NT2/D1 (cell line): ENCODE results near the gene INPP4B.

Experiments used
- DNase-seq: peaks from one replicate; pipeline ENCODE4 v3.0.0-alpha.2; 2011; ENCODE audit warnings: low read depth, low spot score
- H3K27me3 ChIP-seq: 2 replicates; pipeline ENCODE4 v1.6.0; 2011; ENCODE audit warnings: mild to moderate bottlenecking; ENCODE audit not compliant: insufficient read length, insufficient read depth
- H3K36me3 ChIP-seq: 2 replicates; pipeline ENCODE4 v1.6.1; 2011; ENCODE audit warnings: mild to moderate bottlenecking, low read length, mixed read lengths; ENCODE audit not compliant: insufficient read depth, insufficient read length
- H3K4me1 ChIP-seq: 2 replicates; pipeline ENCODE4 v1.5.1; 2011; ENCODE audit not compliant: insufficient read depth, insufficient read length
- H3K4me3 ChIP-seq: 2 replicates; pipeline ENCODE4 v1.5.1; 2011; ENCODE audit warnings: low read depth; ENCODE audit not compliant: insufficient read length
- H3K9ac ChIP-seq: 2 replicates; pipeline ENCODE4 v1.6.0; 2011; ENCODE audit warnings: low read depth; ENCODE audit not compliant: insufficient read length
- H3K9me3 ChIP-seq: 2 replicates; pipeline ENCODE4 v1.5.1; 2011; ENCODE audit warnings: mild to moderate bottlenecking, low read length; ENCODE audit not compliant: insufficient read depth
- SUZ12 ChIP-seq: IDR thresholded peaks from 2 replicates; pipeline ENCODE4 v1.6.1; 2011; ENCODE audit not compliant: insufficient read length, insufficient read depth; ENCODE audit errors: extremely low read depth
- YY1 ChIP-seq: IDR thresholded peaks from 2 replicates; pipeline ENCODE4 v1.6.1; 2011; ENCODE audit not compliant: insufficient read length, insufficient read depth
- ZNF274 ChIP-seq: IDR thresholded peaks from 2 replicates; pipeline ENCODE4 v1.6.1; 2011; ENCODE audit warnings: mild to moderate bottlenecking, low read depth, low read length

The INPP4B gene

GRCh38 chr4:142582340-142582739 lies 263.8 kb downstream of the INPP4B start:
- Histone ChIP-seq H3K27me3 (no peaks in the 10 kb centered on the region), H3K9me3 (no peaks in the 10 kb centered on the region), H3K4me1 (no peaks in the 10 kb centered on the region), H3K4me3 (no peak overlapping the region), H3K9ac (no peak overlapping the region), H3K36me3 (no peaks in the 10 kb centered on the region)
- TF ChIP-seq YY1 = no peak
- TF ChIP-seq SUZ12 = no peak
- no peak for TF ChIP-seq ZNF274
- DNase-seq = no peak

DNA sequence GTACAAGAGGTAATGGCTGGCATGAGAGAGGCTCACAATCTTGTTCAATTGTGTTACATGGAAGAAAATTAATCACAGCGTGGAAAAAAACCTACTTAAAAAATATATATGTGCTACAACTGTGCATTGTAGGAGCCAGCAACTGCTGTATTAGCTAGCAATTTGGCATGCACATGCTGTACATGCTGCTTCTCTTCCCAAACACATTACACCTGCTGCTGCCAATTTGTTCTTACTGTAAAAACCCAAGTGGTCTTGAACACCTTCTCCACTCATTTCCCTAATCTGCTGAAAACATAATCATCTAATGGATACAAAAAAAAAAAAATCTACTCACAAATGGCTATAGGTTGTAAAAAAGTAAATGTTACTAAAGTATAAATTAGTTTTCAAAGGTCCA lies 264.2 kb downstream of the INPP4B start:
- Histone ChIP-seq H3K9ac (no peak overlapping the region), H3K4me1 (no peaks in the 10 kb centered on the region), H3K36me3 (no peaks in the 10 kb centered on the region), H3K4me3 (no peak overlapping the region), H3K9me3 (no peaks in the 10 kb centered on the region), H3K27me3 (no peaks in the 10 kb centered on the region)
- TF ChIP-seq SUZ12 (no peak), YY1 (no peak), ZNF274 (no peak)
- DNase-seq = no peak

DNA sequence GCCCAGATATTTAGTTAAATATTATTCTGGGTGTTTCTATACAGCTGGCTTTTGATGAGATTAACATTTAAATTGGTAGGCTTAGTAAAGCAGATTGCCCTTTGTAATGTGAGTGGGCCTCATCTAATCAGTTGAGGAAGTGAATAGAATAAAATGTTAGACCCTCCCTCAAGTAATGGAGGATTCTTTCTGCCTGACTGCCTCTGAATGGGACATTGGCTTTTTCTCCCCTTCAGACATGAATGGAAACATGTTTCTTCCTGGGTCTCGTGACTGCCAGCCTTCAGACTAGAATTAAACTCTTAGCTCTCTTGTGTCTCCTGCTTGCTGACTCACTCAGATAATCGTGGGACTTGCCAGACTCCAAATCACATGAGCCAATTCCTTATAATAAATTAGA lies 266.7 kb downstream of the INPP4B start:
- no peak overlapping the region for H3K4me3 ChIP-seq
- no peaks in the 10 kb centered on the region for H3K4me1 ChIP-seq
- no peaks in the 10 kb centered on the region for H3K9me3 ChIP-seq
- no peak overlapping the region for H3K9ac ChIP-seq
- no peak for DNase-seq
- no peak for TF ChIP-seq YY1
- no peak for TF ChIP-seq SUZ12
- no peak for TF ChIP-seq ZNF274
- H3K36me3 ChIP-seq = no peaks in the 10 kb centered on the region
- no peaks in the 10 kb centered on the region for H3K27me3 ChIP-seq

DNA sequence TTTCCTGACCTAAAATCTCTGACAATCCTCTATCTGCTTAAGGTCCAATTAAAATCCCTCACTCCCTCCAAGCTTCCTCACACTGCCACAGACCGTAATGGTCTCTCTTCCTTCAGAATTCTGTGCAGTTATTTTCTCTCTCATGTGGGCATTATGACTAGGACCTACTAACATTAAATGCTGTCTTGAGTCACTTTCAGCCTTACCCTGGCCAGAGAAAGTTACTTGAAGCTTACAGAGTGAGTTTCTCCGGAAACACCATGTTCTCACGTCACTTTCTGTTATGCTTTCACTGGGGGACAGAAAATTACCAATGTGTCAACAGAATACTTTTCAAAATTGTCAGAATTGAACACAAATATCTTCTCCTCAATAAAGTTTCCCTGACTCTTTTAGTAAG lies 271.8 kb downstream of the INPP4B start:
- Histone ChIP-seq H3K4me1 (no peaks in the 10 kb centered on the region), H3K27me3 (no peaks in the 10 kb centered on the region), H3K9ac (no peak overlapping the region), H3K36me3 (no peaks in the 10 kb centered on the region), H3K9me3 (no peaks in the 10 kb centered on the region), H3K4me3 (no peak overlapping the region)
- no peak for DNase-seq
- TF ChIP-seq SUZ12 (no peak), YY1 (no peak), ZNF274 (no peak)

DNA sequence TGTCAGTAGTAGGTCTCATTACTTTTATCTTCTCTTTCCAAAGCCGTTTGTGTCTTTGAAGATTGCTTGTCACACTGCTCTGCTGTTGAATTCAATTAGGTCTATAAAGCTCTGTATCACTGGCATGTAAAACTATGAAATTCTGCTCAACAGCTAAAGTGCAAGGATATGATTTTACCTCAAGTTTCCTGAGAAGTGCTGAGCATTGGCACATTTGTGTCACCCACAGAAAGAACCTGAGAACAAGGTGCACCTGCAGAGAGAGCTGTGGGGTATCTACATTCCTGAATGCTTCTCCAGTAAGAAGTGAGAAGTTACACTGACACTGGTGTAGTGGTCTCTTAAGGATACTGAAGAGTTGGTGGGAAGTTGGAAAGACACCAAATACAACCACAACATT lies 274.0 kb downstream of the INPP4B start:
- no peaks in the 10 kb centered on the region for H3K36me3 ChIP-seq
- H3K9ac ChIP-seq = no peak overlapping the region
- no peaks in the 10 kb centered on the region for H3K9me3 ChIP-seq
- H3K4me1 ChIP-seq = no peaks in the 10 kb centered on the region
- no peak overlapping the region for H3K4me3 ChIP-seq
- TF ChIP-seq SUZ12 (no peak), ZNF274 (no peak), YY1 (no peak)
- DNase-seq = no peak
- no peaks in the 10 kb centered on the region for H3K27me3 ChIP-seq

- TF ChIP-seq ZNF274 = no peak
- no peak for TF ChIP-seq YY1
- TF ChIP-seq SUZ12 = no peak
- Histone ChIP-seq H3K36me3 (no peaks in the 10 kb centered on the region), H3K4me1 (no peaks in the 10 kb centered on the region), H3K4me3 (no peak overlapping the region), H3K9me3 (no peaks in the 10 kb centered on the region), H3K27me3 (no peaks in the 10 kb centered on the region), H3K9ac (no peak overlapping the region)
- DNase-seq = no peak
These were observed 278.3 kb downstream of the INPP4B start for GRCh38 chr4:142567620-142568451.

DNA sequence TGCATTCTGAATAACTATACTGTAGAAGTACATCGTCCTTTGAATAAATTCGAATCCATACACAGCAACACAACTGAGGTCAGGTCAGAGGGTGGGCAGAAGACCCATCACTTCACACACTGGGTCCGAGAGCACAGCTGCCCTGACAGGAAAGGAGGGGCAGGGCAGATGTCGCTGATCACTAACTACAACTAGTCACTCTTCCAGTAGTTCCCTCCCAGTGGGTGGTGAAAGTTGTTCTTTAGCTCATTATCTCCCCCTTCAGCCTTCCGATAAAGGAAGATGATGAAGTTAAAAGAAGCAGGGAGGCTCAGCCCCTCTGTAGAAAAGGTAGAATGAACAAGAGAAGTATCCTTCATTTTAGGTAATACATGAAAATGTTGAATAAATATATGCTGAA lies 278.9 kb downstream of the INPP4B start:
- Histone ChIP-seq H3K9ac (no peak overlapping the region), H3K9me3 (no peaks in the 10 kb centered on the region), H3K27me3 (no peaks in the 10 kb centered on the region), H3K36me3 (no peaks in the 10 kb centered on the region), H3K4me1 (no peaks in the 10 kb centered on the region), H3K4me3 (no peak overlapping the region)
- no peak for TF ChIP-seq SUZ12
- TF ChIP-seq ZNF274 = no peak
- no peak for TF ChIP-seq YY1
- DNase-seq = no peak

GRCh38 chr4:142566777-142567176 lies 279.3 kb downstream of the INPP4B start:
- no peak for DNase-seq
- H3K9me3 ChIP-seq = no peaks in the 10 kb centered on the region
- H3K36me3 ChIP-seq = no peaks in the 10 kb centered on the region
- H3K9ac ChIP-seq = no peak overlapping the region
- no peaks in the 10 kb centered on the region for H3K27me3 ChIP-seq
- TF ChIP-seq SUZ12 (no peak), YY1 (no peak), ZNF274 (no peak)
- no peak overlapping the region for H3K4me3 ChIP-seq
- H3K4me1 ChIP-seq = no peaks in the 10 kb centered on the region
